DMS114 treated with DMSO at 0.1 percent for 48 hours (cell line): Measurements from ENCODE around the gene TP53.
"Not testable (repeated sequence)": the region's sequence is repeated elsewhere in the genome, so short reads cannot be mapped to it uniquely, and the experiment has no call there.

Experiments
- DNase-seq: peaks from one replicate; lab custom pipeline; 2025; ENCODE audit not compliant: unreplicated experiment; lab: John Stamatoyannopoulos, UW

Gene TP53

GRCh38 chr17:7676533-7676932 is 10.8 kb downstream of the TP53 start:
- no peak for DNase-seq

GRCh38 chr17:7674934-7675333 is 12.4 kb downstream of the TP53 start:
- no peak for DNase-seq

GRCh38 chr17:7673239-7673638 is 14.1 kb downstream of the TP53 start:
- DNase-seq = no peak

- no peak for DNase-seq
Observed at GRCh38 chr17:7668482-7668881, 18.8 kb downstream of the TP53 start.

GRCh38 chr17:7667656-7668406 is 19.5 kb downstream of the TP53 start:
- DNase-seq = no peak

GRCh38 chr17:7656958-7657609 is 30.2 kb downstream of the TP53 start:
- DNase-seq = no peak

- no peak for DNase-seq
Observed at GRCh38 chr17:7655541-7655840, 31.8 kb downstream of the TP53 start.

GRCh38 chr17:7654832-7655540 is 32.3 kb downstream of the TP53 start:
- no peak for DNase-seq

GRCh38 chr17:7652388-7653356 is 34.6 kb downstream of the TP53 start:
- no peak for DNase-seq

GRCh38 chr17:7651665-7652387 is 35.5 kb downstream of the TP53 start:
- DNase-seq = no peak

GRCh38 chr17:7651097-7651664 is 36.1 kb downstream of the TP53 start:
- DNase-seq = no peak

GRCh38 chr17:7650509-7651096 is 36.7 kb downstream of the TP53 start, which contains the start of gene ATP1B2:
ATP1B2 (plus strand) TSS chr17:7650926; CDS start chr17:7651519, 593 bp downstream.
- DNase-seq = peak; percentile 27

GRCh38 chr17:7647018-7647417 is 40.3 kb downstream of the TP53 start:
- no peak for DNase-seq

GRCh38 chr17:7646457-7646856 is 40.8 kb downstream of the TP53 start:
- no peak for DNase-seq

GRCh38 chr17:7644775-7645174 is 42.5 kb downstream of the TP53 start:
- no peak for DNase-seq

GRCh38 chr17:7641635-7642034 is 45.7 kb downstream of the TP53 start:
- DNase-seq = not testable (repeated sequence)

GRCh38 chr17:7640783-7641182 is 46.5 kb downstream of the TP53 start:
- DNase-seq = no peak

- DNase-seq = no peak
Observed at GRCh38 chr17:7636163-7636562, 51.1 kb downstream of the TP53 start.

- DNase-seq = peak; percentile 35
Observed at GRCh38 chr17:7634384-7634783, 52.9 kb downstream of the TP53 start.

- DNase-seq = no peak
Observed at GRCh38 chr17:7633093-7633492, 54.2 kb downstream of the TP53 start.
